ENCODE data around the gene WDR47. TPM values are rescaled to one million over a fixed set of nuclear protein-coding genes. Genes with fewer than 3 reads are reported as not detected.
"Not testable (repeated sequence)": the region's sequence is repeated elsewhere in the genome, so short reads cannot be mapped to it uniquely, and the experiment has no call there.

The WDR47 gene
- total RNA-seq, 2 donors from 2014 or later = 6.4 to 25.7 TPM

- intact Hi-C loops (cut with DNase I) = no loop called here
Observed at GRCh38 chr1:109056064-109056463, 14.2 kb upstream of the WDR47 start.

GRCh38 chr1:109052145-109052544, 10.2 kb upstream of the WDR47 start:
- H3K27ac ChIP-seq; intact Hi-C loops (cut with DNase I); H3K4me3 ChIP-seq; H3K27me3 ChIP-seq (replicated peaks; ENCODE audit: insufficient read depth); H3K36me3 ChIP-seq; DNase-seq (ENCODE audit: low spot score); H3K4me1 ChIP-seq (replicated peaks); H3K9me3 ChIP-seq: not testable (repeated sequence)
- WGBS = 93% methylated on average over 3 of the region's 3 CpGs

More at GRCh38 chr1:109056064-109056463, 14.2 kb upstream of the WDR47 start:
- WGBS = 92% methylated on average over 3 of the region's 3 CpGs
- Histone ChIP-seq H3K36me3 (no peaks in the 10 kb centered on the region), H3K27me3 (replicated peaks; ENCODE audit: insufficient read depth) (no peaks in the 10 kb centered on the region), H3K27ac (no peak overlapping the region), H3K9me3 (no peaks in the 10 kb centered on the region), H3K4me1 (replicated peaks) (no peaks in the 10 kb centered on the region), H3K4me3 (no peak overlapping the region)
- DNase-seq (ENCODE audit: low spot score) = no peak
- TF ChIP-seq POLR2A (IDR thresholded peaks at IDR 0.05) (no peak), CTCF (IDR thresholded peaks at IDR 0.05) (no peak), POLR2AphosphoS5 (IDR thresholded peaks at IDR 0.05) (no peak)

- WGBS = 68% methylated on average over 7 of the region's 7 CpGs
Observed at GRCh38 chr1:109050228-109050995, 8.5 kb upstream of the WDR47 start.

GRCh38 chr1:109048335-109048734, 6.4 kb upstream of the WDR47 start:
- intact Hi-C loops (cut with DNase I) = loop anchor here (10.0 kb wide), 1 partner anchor 84 kb away; the partner anchor contains the start of gene CLCC1
- TF ChIP-seq CTCF (IDR thresholded peaks at IDR 0.05) (no peak), POLR2AphosphoS5 (IDR thresholded peaks at IDR 0.05) (no peak), POLR2A (IDR thresholded peaks at IDR 0.05) (no peak)
- WGBS = 34% methylated on average over 2 of the region's 2 CpGs

More at GRCh38 chr1:109050228-109050995, 8.5 kb upstream of the WDR47 start:
- intact Hi-C loops (cut with DNase I) = no loop called here
- Histone ChIP-seq H3K4me1 (replicated peaks) (no peaks in the 10 kb centered on the region), H3K9me3 (no peaks in the 10 kb centered on the region), H3K36me3 (no peaks in the 10 kb centered on the region), H3K27ac (no peak overlapping the region), H3K4me3 (no peak overlapping the region), H3K27me3 (replicated peaks; ENCODE audit: insufficient read depth) (no peaks in the 10 kb centered on the region)
- TF ChIP-seq CTCF (IDR thresholded peaks at IDR 0.05) = no peak
- no peak for TF ChIP-seq POLR2AphosphoS5 (IDR thresholded peaks at IDR 0.05)
- no peak for TF ChIP-seq POLR2A (IDR thresholded peaks at IDR 0.05)
- DNase-seq (ENCODE audit: low spot score) = no peak

GRCh38 chr1:109047339-109047738, 5.4 kb upstream of the WDR47 start:
- no peaks in the 10 kb centered on the region for H3K4me1 ChIP-seq (replicated peaks)
- H3K9me3 ChIP-seq = no peaks in the 10 kb centered on the region
- 77% methylated on average over 6 of the region's 6 CpGs for WGBS
- H3K27me3 ChIP-seq (replicated peaks; ENCODE audit: insufficient read depth) = no peaks in the 10 kb centered on the region
- no peak overlapping the region for H3K27ac ChIP-seq
- no peak for DNase-seq (ENCODE audit: low spot score)
- TF ChIP-seq CTCF (IDR thresholded peaks at IDR 0.05) (no peak), POLR2AphosphoS5 (IDR thresholded peaks at IDR 0.05) (no peak), POLR2A (IDR thresholded peaks at IDR 0.05) (no peak)
- H3K4me3 ChIP-seq = no peak overlapping the region
- intact Hi-C loops (cut with DNase I) = loop anchor here (10.0 kb wide), 1 partner anchor 83 kb away; the partner anchor contains the start of gene CLCC1
- no peaks in the 10 kb centered on the region for H3K36me3 ChIP-seq

More at GRCh38 chr1:109048335-109048734, 6.4 kb upstream of the WDR47 start:
- no peak overlapping the region for H3K4me3 ChIP-seq
- DNase-seq (ENCODE audit: low spot score) = no peak
- H3K27ac ChIP-seq = no peak overlapping the region
- no peaks in the 10 kb centered on the region for H3K9me3 ChIP-seq
- H3K36me3 ChIP-seq = no peaks in the 10 kb centered on the region
- H3K27me3 ChIP-seq (replicated peaks; ENCODE audit: insufficient read depth) = no peaks in the 10 kb centered on the region
- no peaks in the 10 kb centered on the region for H3K4me1 ChIP-seq (replicated peaks)

Measured in prostate gland (tissue), 2 donors.